Measurements from ENCODE around the gene PRDX5. TPM values are rescaled to one million over a fixed set of nuclear protein-coding genes. Genes with fewer than 3 reads are reported as not detected.

The PRDX5 gene
- total RNA-seq, 1 experiment from 2014 or later, result 255 TPM

GRCh38 chr11:64275031-64275800 lies 42.7 kb upstream of the PRDX5 start:
- TF ChIP-seq RELA (CRISPR knock-in tag; IDR thresholded peaks at IDR 0.05; ENCODE audit: borderline replicate concordance), result no peak
- TF ChIP-seq PRDM15 (CRISPR knock-in tag; IDR thresholded peaks at IDR 0.05), result no peak
- TF ChIP-seq USF1 (CRISPR knock-in tag; IDR thresholded peaks at IDR 0.05), result no peak
- TF ChIP-seq NR3C1 (CRISPR knock-in tag; conservative IDR thresholded peaks at IDR 0.05; ENCODE audit: low read depth), result no peak
- TF ChIP-seq USF2 (CRISPR knock-in tag; IDR thresholded peaks at IDR 0.05), result no peak
- TF ChIP-seq MXD4 (CRISPR knock-in tag; IDR thresholded peaks at IDR 0.05; ENCODE audit: borderline replicate concordance), result no peak
- no peak for TF ChIP-seq E2F1 (CRISPR knock-in tag; IDR thresholded peaks at IDR 0.05)
- no peak for TF ChIP-seq KAT7 (CRISPR knock-in tag; IDR thresholded peaks at IDR 0.05; ENCODE audit: borderline replicate concordance)
- TF ChIP-seq ZNF532 (CRISPR knock-in tag; IDR thresholded peaks at IDR 0.05; ENCODE audit: borderline replicate concordance), result no peak
- no peak for TF ChIP-seq MAX (CRISPR knock-in tag; IDR thresholded peaks at IDR 0.05)
- TF ChIP-seq CTCF (IDR thresholded peaks at IDR 0.05), result no peak
- no peak for TF ChIP-seq ELF4 (CRISPR knock-in tag; IDR thresholded peaks at IDR 0.05; ENCODE audit: low read depth)
- TF ChIP-seq ZNF396 (CRISPR knock-in tag; IDR thresholded peaks at IDR 0.05; ENCODE audit: borderline replicate concordance), result no peak
- TF ChIP-seq PRRX2 (CRISPR knock-in tag; IDR thresholded peaks at IDR 0.05), result no peak
- TF ChIP-seq JUN (CRISPR knock-in tag; IDR thresholded peaks at IDR 0.05), result no peak
- Mint-ChIP-seq H3K4me3 (no peak overlapping the region), H3K36me3 (no peaks in the 10 kb centered on the region), H3K27me3 (ENCODE audit: low read depth) (no peaks in the 10 kb centered on the region), H3K9me3 (no peaks in the 10 kb centered on the region), H3K4me1 (peaks cover 23% of the 10 kb centered on the region), H3K27ac (0 out of 2 replicates have a peak overlapping the region, but pooled peaks have one; percentile 25)
- ATAC-seq (peak; percentile 8; the same call in 1 of the 2 replicates), DNase-seq (ENCODE audit: low spot score) (no peak)
- CTCF ChIA-PET, result interaction anchor here (0.6 to 4.0 kb wide), 7 partner anchors 24 to 488 kb away, joined by 4 to 24 read pairs (median 6); partner anchors contain the start of genes CATSPERZ and PLCB3
- POLR2A ChIA-PET, result interaction anchor here (1.0 kb wide), 1 partner anchor 29 kb away, joined by 5 read pairs; no protein-coding TSS in a partner anchor
